ENCODE measurements around the gene F2RL2.
"Not testable (repeated sequence)": the region's sequence is repeated elsewhere in the genome, so short reads cannot be mapped to it uniquely, and the experiment has no call there.

Gene F2RL2

DNA sequence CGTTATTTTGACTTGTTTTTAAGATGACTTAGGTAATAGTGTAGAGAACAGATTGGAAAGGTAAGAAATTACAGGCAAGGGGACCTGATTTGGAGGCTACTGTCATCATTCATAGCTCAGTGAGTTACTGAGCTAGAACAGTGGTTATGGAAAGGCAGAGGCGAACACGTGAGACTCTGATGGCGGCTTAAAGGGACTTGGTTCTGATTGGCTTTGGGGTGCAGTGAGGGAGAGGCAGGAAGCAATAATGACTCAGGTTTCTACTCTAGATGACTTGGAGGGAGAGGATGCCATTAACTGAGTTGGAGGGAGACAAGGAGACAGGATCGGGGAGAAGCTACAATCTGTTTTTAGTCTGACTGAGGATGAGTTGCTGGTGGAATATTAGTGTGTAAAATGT, 3.0 kb downstream of the F2RL2 start:
- DNase-seq (ENCODE audit: low read depth) = no peak

- DNase-seq (ENCODE audit: low read depth) = no peak
Observed at GRCh38 chr5:76617675-76618074, 5.5 kb downstream of the F2RL2 start.

- DNase-seq (ENCODE audit: low read depth) = no peak
Observed at GRCh38 chr5:76617229-76617628, 6.0 kb downstream of the F2RL2 start.

GRCh38 chr5:76616206-76616605, 7.0 kb downstream of the F2RL2 start:
- DNase-seq (ENCODE audit: low read depth) = no peak

- DNase-seq (ENCODE audit: low read depth) = no peak
Observed at GRCh38 chr5:76615759-76616158, 7.4 kb downstream of the F2RL2 start.

GRCh38 chr5:76612942-76613341, 10.3 kb downstream of the F2RL2 start:
- no peak for DNase-seq (ENCODE audit: low read depth)

DNA sequence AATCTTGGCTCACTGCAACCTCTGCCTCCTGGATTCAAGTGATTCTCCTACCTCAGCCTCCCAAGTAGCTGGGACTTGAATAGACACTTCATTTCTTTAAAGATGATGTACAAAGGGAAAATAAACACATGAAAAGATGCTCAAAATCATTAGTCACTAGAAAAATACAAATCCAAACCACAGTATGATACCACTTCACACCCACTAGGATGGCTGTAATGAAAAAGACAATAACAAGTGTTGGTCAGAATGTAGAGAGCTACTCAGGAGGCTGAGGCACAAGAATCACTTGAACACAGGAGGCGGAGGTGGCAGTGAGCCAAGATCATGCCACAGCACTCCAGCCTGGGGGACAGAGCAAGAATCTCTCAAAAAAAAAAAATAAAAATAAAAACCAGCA, 13.0 kb downstream of the F2RL2 start:
- DNase-seq (ENCODE audit: low read depth) = no peak

GRCh38 chr5:76608833-76609232, 14.4 kb downstream of the F2RL2 start:
- DNase-seq (ENCODE audit: low read depth) = no peak

DNA sequence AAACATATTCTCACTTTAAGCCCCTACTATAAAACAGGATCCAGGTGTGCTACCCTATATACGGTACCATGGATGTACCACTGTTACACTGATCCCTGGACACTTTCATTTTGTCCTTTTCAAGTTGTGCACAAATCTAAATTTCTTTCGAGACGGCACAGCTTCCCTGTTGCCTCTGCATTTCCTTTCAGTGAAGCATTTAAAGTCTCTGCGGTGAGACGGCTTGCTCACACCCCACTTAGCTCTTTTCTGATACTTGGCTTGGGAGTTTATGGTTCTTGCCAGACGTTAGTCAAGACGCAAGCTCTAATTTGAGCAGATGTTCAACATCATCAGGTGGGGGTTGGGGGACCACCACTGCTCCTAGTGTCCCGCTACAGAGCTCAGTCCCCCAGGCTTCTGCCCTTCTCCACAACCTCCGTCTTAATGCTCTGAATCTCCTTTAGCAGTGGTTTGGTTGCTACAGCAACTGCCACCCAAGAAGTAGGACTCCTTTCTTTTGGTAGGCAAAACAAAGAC, 15.8 kb downstream of the F2RL2 start:
- DNase-seq (ENCODE audit: low read depth) = no peak

DNA sequence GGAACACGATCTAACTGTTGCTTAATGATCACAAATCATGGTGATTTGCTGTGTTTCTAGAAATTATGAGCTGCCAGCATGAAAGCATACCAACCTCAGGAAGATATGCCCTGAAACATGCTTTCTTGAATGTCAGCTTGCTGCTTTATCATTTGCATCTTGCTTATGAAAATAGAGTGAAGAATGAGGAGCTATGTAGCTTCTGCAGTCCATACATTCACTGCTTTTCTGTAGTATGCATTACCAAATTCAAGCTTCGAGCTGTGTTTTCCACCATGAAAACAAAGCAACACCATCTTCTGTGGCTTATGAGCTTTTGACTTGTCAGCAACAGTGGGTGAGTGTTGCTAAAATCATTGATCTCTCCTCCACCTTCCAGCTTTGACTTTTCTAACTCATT, 16.5 kb downstream of the F2RL2 start:
- DNase-seq (ENCODE audit: low read depth) = no peak

- no peak for DNase-seq (ENCODE audit: low read depth)
Observed at GRCh38 chr5:76604838-76605237, 18.4 kb downstream of the F2RL2 start.

- DNase-seq (ENCODE audit: low read depth) = not testable (repeated sequence)
Observed at GRCh38 chr5:76603991-76604390, 19.2 kb downstream of the F2RL2 start.

DNA sequence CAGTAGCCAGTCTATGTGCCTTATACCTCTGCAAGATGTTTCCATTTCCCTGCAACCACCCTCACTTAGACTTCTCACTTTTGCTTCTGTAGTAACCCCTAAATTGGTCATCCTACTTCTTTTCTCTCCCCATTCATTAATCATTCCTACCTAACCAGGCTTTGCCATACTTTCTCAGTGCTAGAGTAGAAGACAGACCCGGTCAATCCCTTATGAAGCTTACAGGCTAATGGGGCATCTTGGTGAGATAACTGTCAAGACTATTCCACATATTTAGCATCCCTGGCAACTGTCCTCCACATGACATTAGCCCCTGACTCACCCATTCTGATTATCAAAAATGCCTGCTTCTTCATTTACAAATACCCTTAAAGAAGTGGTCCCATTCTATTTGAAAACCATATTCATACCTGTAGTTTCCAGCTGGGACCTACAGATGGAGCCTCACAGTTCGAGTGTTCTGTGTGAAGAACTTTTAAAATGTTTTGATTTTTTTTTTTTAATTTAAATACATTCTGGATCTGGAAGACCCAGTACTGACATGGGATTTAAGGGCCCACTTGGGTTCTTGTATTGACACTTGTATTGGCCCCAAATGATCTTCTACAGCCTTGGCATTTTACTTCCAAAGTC, 21.0 kb downstream of the F2RL2 start:
- no peak for DNase-seq (ENCODE audit: low read depth)

GRCh38 chr5:76601470-76601869, 21.7 kb downstream of the F2RL2 start:
- DNase-seq (ENCODE audit: low read depth) = no peak

DNA sequence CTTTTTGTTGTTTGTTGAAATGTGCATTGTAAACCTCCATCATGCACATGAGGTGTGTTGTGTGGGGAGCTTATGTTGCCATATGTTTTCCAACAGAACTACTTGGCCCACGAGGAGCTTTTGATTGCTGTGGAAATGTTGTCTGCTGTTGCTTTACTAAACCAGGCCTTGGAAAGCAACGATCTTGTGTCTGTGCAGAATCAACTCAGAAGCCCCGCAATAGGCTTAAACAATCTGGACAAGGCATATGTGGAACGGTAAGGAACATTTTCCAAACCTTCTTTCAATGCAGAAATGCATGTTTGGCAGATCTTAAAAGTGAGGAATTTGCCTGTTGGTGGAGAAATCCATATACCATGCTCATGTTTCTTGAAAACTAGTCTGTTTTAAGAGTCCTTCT, 22.5 kb downstream of the F2RL2 start:
- DNase-seq (ENCODE audit: low read depth) = no peak

DNA sequence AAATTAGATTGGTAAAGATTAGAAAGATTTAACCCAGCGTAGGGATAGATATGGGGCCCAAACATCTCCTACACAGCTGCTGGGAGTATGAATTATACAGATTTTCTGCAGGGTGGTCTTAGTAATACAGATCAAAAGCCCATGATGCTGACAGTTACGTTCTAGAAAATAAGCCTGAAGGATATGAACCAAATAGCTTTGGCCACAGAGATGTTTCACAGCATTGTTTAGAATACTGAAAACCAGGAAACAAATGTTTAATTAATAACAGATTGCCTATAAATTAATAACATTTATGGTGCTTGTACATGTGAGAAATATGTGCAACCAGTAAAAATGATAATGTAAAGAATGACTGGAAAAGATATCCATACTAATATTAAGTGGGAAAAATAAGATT, 24.7 kb downstream of the F2RL2 start:
- no peak for DNase-seq (ENCODE audit: low read depth)

GRCh38 chr5:76595755-76596481, 27.3 kb downstream of the F2RL2 start:
- no peak for DNase-seq (ENCODE audit: low read depth)

- no peak for DNase-seq (ENCODE audit: low read depth)
Observed at GRCh38 chr5:76594107-76594506, 29.1 kb downstream of the F2RL2 start.

- no peak for DNase-seq (ENCODE audit: low read depth)
Observed at GRCh38 chr5:76592692-76593091, 30.5 kb downstream of the F2RL2 start.

DNA sequence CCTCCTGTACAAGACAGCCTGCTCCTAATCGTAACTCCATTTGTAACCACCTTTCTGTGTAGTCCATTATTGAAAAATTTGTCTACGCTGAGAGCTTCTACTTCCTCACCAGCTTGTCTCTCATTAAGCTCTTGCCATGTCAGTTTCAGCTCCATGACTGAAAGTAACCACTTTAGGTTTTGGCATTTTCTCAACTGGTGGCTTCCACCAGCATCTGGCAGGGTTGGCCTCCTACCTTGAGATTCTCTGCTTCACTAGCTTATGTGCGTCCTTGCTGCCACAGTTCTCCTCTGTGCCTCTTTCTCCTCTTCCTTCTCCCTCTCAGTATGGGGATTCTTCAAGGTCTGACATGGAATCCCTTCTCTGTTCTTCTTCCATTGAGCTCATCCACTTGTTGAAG, 31.8 kb downstream of the F2RL2 start:
- no peak for DNase-seq (ENCODE audit: low read depth)

GRCh38 chr5:76590027-76590426, 33.2 kb downstream of the F2RL2 start:
- no peak for DNase-seq (ENCODE audit: low read depth)

GRCh38 chr5:76586531-76586930, 36.7 kb downstream of the F2RL2 start:
- DNase-seq (ENCODE audit: low read depth) = no peak

DNA sequence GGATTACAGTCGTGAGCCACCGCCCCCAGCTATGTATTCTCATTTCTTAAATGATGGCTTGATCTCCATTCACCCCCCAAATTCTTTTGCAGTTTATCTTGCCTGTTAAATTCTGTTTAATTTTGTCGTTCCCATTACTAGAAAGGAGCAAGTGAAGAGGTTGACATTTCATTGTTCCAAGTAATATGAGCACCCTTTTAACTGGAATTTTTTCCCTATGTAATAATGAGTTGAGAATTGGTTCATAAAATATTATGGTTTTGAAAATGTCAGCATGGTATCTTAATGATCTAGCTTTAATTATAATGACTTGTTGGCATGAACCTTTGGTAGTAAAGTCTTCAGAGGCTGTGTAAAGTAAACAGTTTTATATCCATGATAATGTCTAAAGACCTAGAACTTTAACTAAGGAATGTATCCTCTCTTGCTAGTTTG, 37.4 kb downstream of the F2RL2 start:
- DNase-seq (ENCODE audit: low read depth) = no peak

Data from stimulated activated CD8-positive, alpha-beta memory T cell treated with anti-CD3 and anti-CD28 coated beads, Interleukin-15, amount 100 ng/mL, for 24 hours (primary cell).